ENCODE measurements around the gene PLXND1.
A peak's percentile ranks its signal among the peaks of the same experiment; 100 is the strongest.

DNA sequence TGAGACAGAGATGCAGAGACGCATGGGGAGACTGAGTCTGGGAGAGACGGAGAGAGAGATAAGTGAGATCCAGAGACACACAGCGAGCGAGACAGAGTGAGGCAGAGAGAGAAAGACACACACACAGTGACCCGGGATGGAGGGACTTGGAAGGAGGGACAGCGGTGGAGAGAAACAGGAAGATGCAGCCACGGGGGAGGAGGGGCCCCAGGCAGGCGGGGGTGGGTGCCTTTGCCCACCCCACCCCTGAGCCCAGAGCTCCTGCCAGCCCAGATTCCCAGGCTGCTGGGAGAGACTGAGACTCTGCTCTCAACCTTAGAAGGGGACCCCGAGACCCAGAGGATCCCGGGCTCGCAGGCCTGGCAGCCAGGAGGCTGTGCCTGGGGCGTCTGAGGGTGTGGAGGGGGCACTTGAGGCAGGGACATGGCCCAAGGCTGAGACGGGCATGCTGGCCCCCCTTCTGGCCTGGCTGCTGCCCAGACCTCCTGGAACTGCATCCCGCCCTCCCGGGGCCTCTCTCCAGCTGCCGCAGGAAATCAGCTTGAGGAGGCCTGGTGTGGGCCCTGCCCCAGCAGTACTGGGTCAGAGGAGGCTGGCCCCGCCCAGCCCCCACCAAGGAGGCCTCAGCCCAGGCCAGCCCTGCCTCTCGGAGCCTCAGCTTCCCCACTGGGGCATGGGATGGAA is 45.4 kb downstream of the PLXND1 start:
- TF ChIP-seq POLR2A (IDR thresholded peaks at IDR 0.05; ENCODE audit: low read depth): no peak
- TF ChIP-seq, protein P1, sequence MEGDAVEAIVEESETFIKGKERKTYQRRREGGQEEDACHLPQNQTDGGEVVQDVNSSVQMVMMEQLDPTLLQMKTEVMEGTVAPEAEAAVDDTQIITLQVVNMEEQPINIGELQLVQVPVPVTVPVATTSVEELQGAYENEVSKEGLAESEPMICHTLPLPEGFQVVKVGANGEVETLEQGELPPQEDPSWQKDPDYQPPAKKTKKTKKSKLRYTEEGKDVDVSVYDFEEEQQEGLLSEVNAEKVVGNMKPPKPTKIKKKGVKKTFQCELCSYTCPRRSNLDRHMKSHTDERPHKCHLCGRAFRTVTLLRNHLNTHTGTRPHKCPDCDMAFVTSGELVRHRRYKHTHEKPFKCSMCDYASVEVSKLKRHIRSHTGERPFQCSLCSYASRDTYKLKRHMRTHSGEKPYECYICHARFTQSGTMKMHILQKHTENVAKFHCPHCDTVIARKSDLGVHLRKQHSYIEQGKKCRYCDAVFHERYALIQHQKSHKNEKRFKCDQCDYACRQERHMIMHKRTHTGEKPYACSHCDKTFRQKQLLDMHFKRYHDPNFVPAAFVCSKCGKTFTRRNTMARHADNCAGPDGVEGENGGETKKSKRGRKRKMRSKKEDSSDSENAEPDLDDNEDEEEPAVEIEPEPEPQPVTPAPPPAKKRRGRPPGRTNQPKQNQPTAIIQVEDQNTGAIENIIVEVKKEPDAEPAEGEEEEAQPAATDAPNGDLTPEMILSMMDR (IDR thresholded peaks at IDR 0.05): no peak
- TF ChIP-seq EP300 (IDR thresholded peaks at IDR 0.05): no peak
- peak; percentile 53 to 57 for TF ChIP-seq POLR2AphosphoS5 (IDR thresholded peaks at IDR 0.05)
